SU-DHL-6 (cell line): ENCODE data around the gene PDHB.

ENCODE experiments used
- CTCF ChIP-seq: fragments of 200-600 bp; sonication (generic); IDR thresholded peaks from one replicate; pipeline ENCODE4 v1.5.1; 2017; ENCODE audit warnings: antibody characterized with exemption, mild to moderate bottlenecking, low read length, moderate library complexity; ENCODE audit not compliant: insufficient read depth, poor library complexity, severe bottlenecking
- EZH2phosphoT487 ChIP-seq: fragments of 200-600 bp; sonication (generic), shearing (Covaris generic); conservative IDR thresholded peaks from 2 replicates; pipeline ENCODE4 v1.6.1; 2018; ENCODE audit warnings: mild to moderate bottlenecking, antibody characterized with exemption, low read length, moderate library complexity, mixed read lengths

- TF ChIP-seq EZH2phosphoT487 = no peak
- TF ChIP-seq CTCF = no peak
These were observed 727 bp downstream of the PDHB start for GRCh38 chr3:58432905-58433304.
